SKM-1 (cell line): ENCODE data around the gene NMT1.
A peak's percentile ranks its signal among the peaks of the same experiment; 100 is the strongest.

Experiments
- DNase-seq: peaks from one replicate; lab custom pipeline; 2025; ENCODE audit not compliant: unreplicated experiment; lab: John Stamatoyannopoulos, UW

NMT1 gene

GRCh38 chr17:45132572-45133463, 71.7 kb downstream of the NMT1 start:
- peak; percentile 68 for DNase-seq

- DNase-seq, result peak; percentile 92
Observed at GRCh38 chr17:45135192-45135977, 74.3 kb downstream of the NMT1 start, which contains the start of gene ACBD4. TSS of gene ACBD4 (plus strand) at chr17:45135687. CDS start at chr17:45136145, 458 bp downstream.

- DNase-seq, result no peak
Observed at GRCh38 chr17:45135978-45136791, 75.1 kb downstream of the NMT1 start.

- DNase-seq, result no peak
Observed at GRCh38 chr17:45136846-45137560, 75.9 kb downstream of the NMT1 start.

GRCh38 chr17:45137561-45138305, 76.6 kb downstream of the NMT1 start:
- DNase-seq, result no peak

- no peak for DNase-seq
Observed at GRCh38 chr17:45138911-45139532, 77.9 kb downstream of the NMT1 start.

- DNase-seq, result no peak
Observed at GRCh38 chr17:45139533-45139920, 78.4 kb downstream of the NMT1 start.

GRCh38 chr17:45143094-45143670, 82.1 kb downstream of the NMT1 start:
- no peak for DNase-seq

GRCh38 chr17:45143767-45144198, 82.7 kb downstream of the NMT1 start:
- DNase-seq, result no peak

- DNase-seq, result no peak
Observed at GRCh38 chr17:45144199-45145034, 83.3 kb downstream of the NMT1 start.

GRCh38 chr17:45145035-45145389, 83.9 kb downstream of the NMT1 start:
- DNase-seq, result no peak

GRCh38 chr17:45146166-45146565, 85.0 kb downstream of the NMT1 start:
- no peak for DNase-seq

- no peak for DNase-seq
Observed at GRCh38 chr17:45146592-45146889, 85.4 kb downstream of the NMT1 start.

GRCh38 chr17:45146890-45147580, 85.9 kb downstream of the NMT1 start:
- no peak for DNase-seq

- DNase-seq, result peak; percentile 89
Observed at GRCh38 chr17:45147581-45148182, 86.6 kb downstream of the NMT1 start.

GRCh38 chr17:45148183-45149036, 87.3 kb downstream of the NMT1 start, which contains the start of gene HEXIM1:
TSS of gene HEXIM1 (plus strand) at chr17:45148475. CDS start at chr17:45149191, 716 bp downstream.
- DNase-seq, result peak; percentile 99
